Right lobe of liver (tissue), 6 donors: ENCODE measurements around the gene ANKLE2. TPM values are rescaled to one million over a fixed set of nuclear protein-coding genes. Genes with fewer than 3 reads are reported as not detected.

Experiments
- ATAC-seq, 4 donors: fragments of 200-7000 bp; cut with Tn5 transposase; one replicate each; pipeline ENCODE4 v1.9.1; 2020; ENCODE audit warnings: mild to moderate bottlenecking in 4 of 4, moderate library complexity in 4 of 4
- DNase-seq, 3 donors: peaks; one replicate each; pipeline ENCODE4 v3.0.0-alpha.2; 2020
- H3K27ac ChIP-seq, 3 donors: fragments of 200-600 bp; one replicate each; pipeline ENCODE4 v1.8.0; 2022
- H3K27me3 ChIP-seq, 2 donors: fragments of 200-600 bp; one replicate each; pipeline ENCODE4 v1.8.0; 2022
- H3K36me3 ChIP-seq, 4 donors: fragments of 200-600 bp; sonication (generic) in 1 of 4; one replicate each; pipeline versions ENCODE4 v1.5.1 to v1.8.0; 2017 to 2022; ENCODE audit warnings: control low read depth in 1 of 4
- H3K4me1 ChIP-seq, 4 donors: fragments of 200-600 bp; sonication (generic) in 1 of 4; one replicate each; pipeline versions ENCODE4 v1.5.1 to v1.8.0; 2017 to 2022; ENCODE audit warnings: control low read depth in 1 of 4
- H3K4me3 ChIP-seq, 3 donors: fragments of 200-600 bp; one replicate each; pipeline ENCODE4 v1.8.0; 2022
- H3K9me3 ChIP-seq, 4 donors: fragments of 200-600 bp; sonication (generic) in 1 of 4; one replicate each; pipeline versions ENCODE4 v1.5.1 to v1.8.0; 2017 to 2022; ENCODE audit warnings: control low read depth in 1 of 4
- POLR2A ChIP-seq: fragments of 450-650 bp; IDR thresholded peaks from one replicate; pipeline ENCODE4 v1.6.1; 2017; ENCODE audit warnings: antibody characterized with exemption, mild to moderate bottlenecking
- WGBS: methylation state at CpG from one replicate; pipeline ENCODE4 v1.1.6; 2018; ENCODE audit warnings: low coverage, low lambda C conversion rate; ENCODE audit not compliant: insufficient coverage; ENCODE audit errors: missing lambda C conversion rate; 5-methylcytosine and 5-hydroxymethylcytosine counted together
- intact Hi-C, 2 donors: fragments of 100-400 bp; cut with DNase I; formaldehyde crosslinking; loops; one replicate each; pipeline versions ENCODE4 v1.11.2 to v1.14.1; 2022
- total RNA-seq, 6 experiments: library from RNA; depleted of rRNA in 2 of 6; stranded (reverse); fragments of >200 nt in 2 of 6; fragmentation: NEBNext Ultra II Directional in 3 of 6; extraction: Animal tissue kit (Norgen Biotek cat#: 25700) in 3 of 6; gene quantifications; one replicate each; pipeline versions ENCODE4 v1.1.0 to v1.2.4, GENCODE V29; 2016 to 2023
- TF ChIP-seq, protein P1 (sequence below), 4 donors: fragments of 200-600 bp in 3 of 4; fragments of 450-650 bp in 1 of 4; IDR thresholded peaks; one replicate each; pipeline versions ENCODE4 v1.5.1 to v1.8.0; 2016 to 2022; ENCODE audit warnings: antibody characterized with exemption in 4 of 4, mild to moderate bottlenecking in 2 of 4
- donor health status: DM: no; HTN: yes; CAD: no.
- donor health status: DM: no; HTN: no; CAD: no.
- donor health status: DM: no; HTN: no; CAD: no.
- donor health status: DM: no; HTN: yes; CAD: no.
- donor health status: DM: no; HTN: yes; CAD: no.

The ANKLE2 gene
- total RNA-seq, 6 experiments from 2014 or later, result 13.9 to 25.1 (median 15.7) TPM

DNA sequence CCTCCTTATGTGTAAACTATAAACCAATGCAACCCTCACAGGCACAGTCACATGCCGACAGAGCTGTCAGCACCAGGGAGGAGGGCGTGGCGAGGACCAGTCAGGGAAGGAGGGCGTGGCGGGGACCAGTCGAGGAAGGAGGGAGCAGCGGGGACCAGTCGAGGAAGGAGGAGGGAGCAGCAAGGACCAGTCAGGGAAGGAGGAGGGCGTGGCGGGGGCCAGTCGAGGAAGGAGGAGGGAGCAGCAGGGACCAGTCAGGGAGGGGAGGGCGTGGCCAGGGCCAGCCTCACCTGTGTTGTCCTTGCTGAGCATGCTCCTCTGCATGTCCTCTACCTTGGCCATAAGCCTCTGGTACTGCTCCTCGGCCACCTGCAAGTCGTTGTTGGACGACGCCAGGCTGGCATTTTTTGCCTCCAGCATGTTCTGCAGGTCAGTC lies 42.8 kb upstream of the ANKLE2 start:
- no peak for DNase-seq
- intact Hi-C loops, result no loop called here
- WGBS, result 74% methylated on average over 9 of the region's 16 CpGs

DNA sequence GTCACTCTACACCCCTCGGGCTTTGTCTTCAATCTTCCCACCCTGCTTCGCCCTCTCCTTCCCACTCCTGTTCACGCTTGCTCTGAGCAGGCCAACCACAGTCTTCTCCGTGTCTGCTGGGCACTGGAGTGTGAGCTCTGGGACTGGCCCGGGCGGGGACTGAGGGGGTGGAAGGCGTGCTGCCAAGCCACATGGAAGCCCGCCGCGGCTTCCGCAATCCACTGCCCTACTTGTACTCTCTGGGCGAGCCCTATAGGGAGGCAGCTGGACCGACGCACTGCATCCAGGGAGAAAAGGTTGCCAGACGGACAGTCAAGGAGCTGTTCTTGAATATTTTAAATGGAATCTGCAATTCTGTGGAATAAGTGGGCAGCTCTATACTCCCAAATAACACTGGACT lies 42.3 kb upstream of the ANKLE2 start:
- intact Hi-C loops, result no loop called here
- no peaks in the 10 kb centered on the region for H3K27me3 ChIP-seq
- WGBS, result no CpG with 5 or more reads among the region's 15 CpGs
- peaks cover 0 to 85% (median 41%) of the 10 kb centered on the region in 4 donors for H3K36me3 ChIP-seq
- ATAC-seq (no peak), DNase-seq (no peak)
- H3K9me3 ChIP-seq, result no peaks in the 10 kb centered on the region
- H3K4me3 ChIP-seq, result no peak overlapping the region
- H3K27ac ChIP-seq, result no peak overlapping the region
- TF ChIP-seq, protein P1, sequence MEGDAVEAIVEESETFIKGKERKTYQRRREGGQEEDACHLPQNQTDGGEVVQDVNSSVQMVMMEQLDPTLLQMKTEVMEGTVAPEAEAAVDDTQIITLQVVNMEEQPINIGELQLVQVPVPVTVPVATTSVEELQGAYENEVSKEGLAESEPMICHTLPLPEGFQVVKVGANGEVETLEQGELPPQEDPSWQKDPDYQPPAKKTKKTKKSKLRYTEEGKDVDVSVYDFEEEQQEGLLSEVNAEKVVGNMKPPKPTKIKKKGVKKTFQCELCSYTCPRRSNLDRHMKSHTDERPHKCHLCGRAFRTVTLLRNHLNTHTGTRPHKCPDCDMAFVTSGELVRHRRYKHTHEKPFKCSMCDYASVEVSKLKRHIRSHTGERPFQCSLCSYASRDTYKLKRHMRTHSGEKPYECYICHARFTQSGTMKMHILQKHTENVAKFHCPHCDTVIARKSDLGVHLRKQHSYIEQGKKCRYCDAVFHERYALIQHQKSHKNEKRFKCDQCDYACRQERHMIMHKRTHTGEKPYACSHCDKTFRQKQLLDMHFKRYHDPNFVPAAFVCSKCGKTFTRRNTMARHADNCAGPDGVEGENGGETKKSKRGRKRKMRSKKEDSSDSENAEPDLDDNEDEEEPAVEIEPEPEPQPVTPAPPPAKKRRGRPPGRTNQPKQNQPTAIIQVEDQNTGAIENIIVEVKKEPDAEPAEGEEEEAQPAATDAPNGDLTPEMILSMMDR (IDR thresholded peaks at IDR 0.05), result no peak
- TF ChIP-seq POLR2A, result no peak
- no peaks in the 10 kb centered on the region for H3K4me1 ChIP-seq

More for the DNA sequence above, 42.8 kb upstream of the ANKLE2 start:
- no peaks in the 10 kb centered on the region for H3K9me3 ChIP-seq
- H3K36me3 ChIP-seq, result peaks cover 0 to 79% (median 36%) of the 10 kb centered on the region in 4 donors
- no peak overlapping the region for H3K4me3 ChIP-seq
- no peaks in the 10 kb centered on the region for H3K4me1 ChIP-seq
- no peaks in the 10 kb centered on the region for H3K27me3 ChIP-seq
- no peak for TF ChIP-seq POLR2A
- TF ChIP-seq, protein P1 (IDR thresholded peaks at IDR 0.05), result no peak
- no peak overlapping the region for H3K27ac ChIP-seq
- no peak for ATAC-seq

DNA sequence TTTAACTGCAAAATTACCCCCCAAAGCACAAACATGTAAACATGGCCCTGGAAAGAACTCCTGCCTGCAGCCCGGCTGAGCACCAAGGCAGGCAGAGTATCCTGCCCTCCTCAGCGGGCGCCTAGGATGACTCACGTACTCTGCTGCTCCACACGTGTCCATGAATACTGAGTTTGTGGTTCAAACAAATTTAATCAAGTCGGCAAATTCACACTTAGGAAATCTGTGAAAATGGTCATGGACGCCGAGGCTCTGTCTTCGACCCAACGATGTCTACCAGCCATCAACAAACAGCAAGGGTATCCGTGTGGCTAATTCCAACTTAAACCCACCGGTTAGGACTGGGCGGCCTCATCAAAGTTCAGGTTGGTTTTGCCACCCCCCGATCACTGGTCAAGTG lies 41.5 kb upstream of the ANKLE2 start:
- no peak for DNase-seq
- intact Hi-C loops, result no loop called here
- Histone ChIP-seq H3K36me3 (peaks cover 0 to 86% (median 43%) of the 10 kb centered on the region in 4 donors), H3K4me3 (no peak overlapping the region), H3K9me3 (no peaks in the 10 kb centered on the region), H3K4me1 (no peaks in the 10 kb centered on the region), H3K27ac (no peak overlapping the region), H3K27me3 (no peaks in the 10 kb centered on the region)
- TF ChIP-seq, protein P1 (IDR thresholded peaks at IDR 0.05), result no peak
- no peak for TF ChIP-seq POLR2A
- 96% methylated on average over 9 of the region's 14 CpGs for WGBS
- no peak for ATAC-seq

DNA sequence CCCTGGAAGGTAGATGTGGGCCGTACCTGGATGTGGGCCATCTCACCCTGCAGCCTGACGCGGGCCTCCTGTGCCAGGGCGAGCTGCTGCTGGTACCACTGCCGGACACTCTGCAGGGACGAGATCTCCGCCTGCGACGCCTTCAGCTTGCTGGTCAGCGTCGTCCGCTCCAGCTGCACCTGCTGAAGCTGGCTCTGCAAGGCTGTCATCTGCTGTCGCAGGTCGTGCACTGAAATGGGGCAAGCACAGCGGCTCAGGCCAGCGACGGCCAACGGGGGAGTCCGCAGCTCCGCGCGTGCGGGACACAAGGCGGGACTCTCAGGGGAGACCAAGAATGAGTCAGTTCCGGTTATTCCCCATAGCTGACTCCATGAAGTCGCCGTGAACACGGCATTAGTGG lies 40.1 kb upstream of the ANKLE2 start:
- intact Hi-C loops, result no loop called here
- Histone ChIP-seq H3K27ac (no peak overlapping the region), H3K36me3 (peaks cover 0 to 90% (median 41%) of the 10 kb centered on the region in 4 donors), H3K27me3 (no peaks in the 10 kb centered on the region), H3K9me3 (no peaks in the 10 kb centered on the region), H3K4me3 (no peak overlapping the region), H3K4me1 (no peaks in the 10 kb centered on the region)
- WGBS, result no CpG with 5 or more reads among the region's 28 CpGs
- ATAC-seq (no peak), DNase-seq (no peak)
- TF ChIP-seq, protein P1 (IDR thresholded peaks at IDR 0.05), result no peak
- no peak for TF ChIP-seq POLR2A

DNA sequence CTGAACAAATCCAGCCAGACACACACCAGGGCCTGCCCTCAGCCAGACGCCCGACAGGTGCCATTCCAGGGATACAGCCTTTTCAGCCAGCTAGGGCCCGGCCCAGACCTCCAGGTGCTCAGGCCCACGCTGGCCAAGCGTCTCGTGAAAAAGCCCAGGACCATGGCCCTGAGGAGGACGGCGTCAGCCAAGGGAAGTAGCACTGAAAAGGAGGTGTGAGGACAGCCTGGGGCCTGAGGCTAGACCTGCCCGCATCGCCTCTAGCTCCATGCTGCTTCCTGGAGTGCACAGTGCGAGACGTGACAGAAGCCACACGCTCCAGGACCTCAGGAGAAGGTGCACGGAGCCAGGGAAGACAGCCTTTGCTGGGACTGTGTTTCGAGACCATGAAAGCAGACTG lies 37.2 kb upstream of the ANKLE2 start:
- ATAC-seq, result no peak

More for the DNA sequence above, 37.2 kb upstream of the ANKLE2 start:
- no peaks in the 10 kb centered on the region for H3K4me1 ChIP-seq
- intact Hi-C loops, result no loop called here
- no peaks in the 10 kb centered on the region for H3K27me3 ChIP-seq
- H3K27ac ChIP-seq, result no peak overlapping the region
- peaks cover 0 to 93% (median 49%) of the 10 kb centered on the region in 4 donors for H3K36me3 ChIP-seq
- TF ChIP-seq, protein P1 (IDR thresholded peaks at IDR 0.05), result no peak
- no peak for TF ChIP-seq POLR2A
- no peak overlapping the region for H3K4me3 ChIP-seq
- no peaks in the 10 kb centered on the region for H3K9me3 ChIP-seq
- 80% methylated on average over 1 of the region's 15 CpGs for WGBS
- DNase-seq, result no peak
